HG03103 (cell line): ENCODE measurements around the gene CDK5RAP2.
"Not testable (repeated sequence)": the region's sequence is repeated elsewhere in the genome, so short reads cannot be mapped to it uniquely, and the experiment has no call there.

Experiments
- ATAC-seq: cut with Tn5 transposase; IDR thresholded peaks from one replicate; pipeline ENCODE4 v1.9.1; 2021; ENCODE audit warnings: low read depth; ENCODE audit not compliant: unreplicated experiment

Gene CDK5RAP2

GRCh38 chr9:120555839-120556238, 24.1 kb downstream of the CDK5RAP2 start:
- ATAC-seq, result no peak

DNA sequence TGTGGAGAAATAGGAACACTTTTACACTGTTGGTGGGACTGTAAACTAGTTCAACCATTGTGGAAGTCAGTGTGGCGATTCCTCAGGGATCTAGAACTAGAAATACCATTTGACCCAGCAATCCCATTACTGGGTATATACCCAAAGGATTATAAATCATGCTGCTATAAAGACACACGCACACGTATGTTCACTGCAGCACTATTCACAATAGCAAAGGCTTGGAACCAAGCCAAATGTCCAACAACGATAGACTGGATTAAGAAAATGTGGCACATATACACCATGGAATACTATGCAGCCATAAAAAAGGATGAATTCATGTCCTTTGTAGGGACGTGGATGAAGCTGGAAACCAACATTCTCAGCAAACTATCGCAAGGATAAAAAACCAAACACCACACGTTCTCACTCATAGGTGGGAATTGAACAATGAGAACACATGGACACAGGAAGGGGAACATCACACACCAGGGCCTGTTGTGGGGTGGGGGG, 27.7 kb downstream of the CDK5RAP2 start:
- ATAC-seq, result not testable (repeated sequence)

GRCh38 chr9:120545701-120546550, 34.0 kb downstream of the CDK5RAP2 start:
- no peak for ATAC-seq

- no peak for ATAC-seq
Measured at GRCh38 chr9:120544441-120544840, 35.5 kb downstream of the CDK5RAP2 start.

GRCh38 chr9:120542701-120543490, 37.1 kb downstream of the CDK5RAP2 start:
- no peak for ATAC-seq

DNA sequence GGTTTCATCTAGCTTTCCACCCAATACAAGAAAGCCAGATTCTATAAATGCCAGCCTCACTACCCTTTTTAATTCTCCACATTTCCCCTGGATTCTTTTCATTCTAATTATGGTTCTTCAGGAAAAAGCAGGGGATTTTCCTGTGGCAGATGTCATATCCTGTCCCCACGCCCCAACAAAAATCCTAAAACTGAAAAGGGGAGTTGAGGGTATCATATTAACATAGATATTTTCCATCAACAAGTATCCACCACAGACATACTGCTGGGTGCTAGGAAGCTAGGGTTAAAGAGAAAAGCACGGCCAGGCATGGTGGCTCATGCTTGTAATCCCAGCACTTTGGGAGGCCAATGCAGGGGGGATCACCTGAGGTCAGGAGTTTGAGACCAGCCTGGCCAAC, 38.0 kb downstream of the CDK5RAP2 start:
- ATAC-seq, result no peak

- no peak for ATAC-seq
Measured at GRCh38 chr9:120539951-120540350, 40.0 kb downstream of the CDK5RAP2 start.

GRCh38 chr9:120538339-120538738, 41.6 kb downstream of the CDK5RAP2 start:
- ATAC-seq, result no peak

GRCh38 chr9:120536949-120537640, 42.9 kb downstream of the CDK5RAP2 start:
- ATAC-seq, result no peak

DNA sequence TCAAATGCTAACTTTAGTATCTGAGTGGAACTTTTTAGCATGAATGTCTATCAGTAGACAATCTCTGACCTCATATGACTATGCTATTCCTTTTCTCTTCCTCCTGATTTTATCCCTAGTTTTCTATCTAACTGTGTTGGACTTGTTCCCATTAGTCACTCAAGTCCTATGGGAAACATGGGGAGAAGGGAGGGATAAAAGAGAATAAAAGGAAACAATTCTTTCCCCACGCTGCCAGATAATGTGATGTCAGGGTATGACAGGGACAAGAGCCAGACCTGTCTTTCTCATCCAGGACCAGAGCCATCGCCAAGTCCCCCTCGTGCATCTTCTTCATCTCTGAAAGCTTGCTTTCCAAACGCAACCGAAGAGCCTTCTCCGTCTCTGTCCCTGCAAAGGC, 43.9 kb downstream of the CDK5RAP2 start:
- no peak for ATAC-seq

- ATAC-seq, result no peak
Measured at GRCh38 chr9:120534266-120534665, 45.7 kb downstream of the CDK5RAP2 start.

GRCh38 chr9:120532891-120533290, 47.1 kb downstream of the CDK5RAP2 start:
- ATAC-seq, result no peak

GRCh38 chr9:120532475-120532874, 47.5 kb downstream of the CDK5RAP2 start:
- ATAC-seq, result no peak

- no peak for ATAC-seq
Measured at GRCh38 chr9:120531683-120532300, 48.2 kb downstream of the CDK5RAP2 start.

- not testable (repeated sequence) for ATAC-seq
Measured at GRCh38 chr9:120530220-120530832, 49.6 kb downstream of the CDK5RAP2 start.

GRCh38 chr9:120528829-120529228, 51.1 kb downstream of the CDK5RAP2 start:
- ATAC-seq, result no peak

DNA sequence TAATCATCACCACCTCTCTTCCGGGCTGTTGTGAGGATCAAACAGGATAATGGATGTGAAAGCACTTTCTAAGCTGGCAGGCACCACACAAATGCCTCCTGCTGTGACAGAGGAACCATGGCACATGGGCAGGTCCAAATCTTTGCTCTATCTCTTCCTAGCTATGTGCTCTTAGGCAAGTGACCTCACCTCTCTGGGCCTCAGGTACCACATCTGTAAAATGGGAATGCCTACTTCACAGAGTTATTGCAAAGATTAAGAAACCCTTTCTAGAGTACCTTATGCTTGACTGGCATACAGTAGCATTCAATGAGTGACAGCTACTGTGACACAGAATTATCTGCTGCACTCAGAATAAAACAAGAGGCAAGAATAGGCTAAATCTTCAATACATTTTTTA, 51.6 kb downstream of the CDK5RAP2 start:
- ATAC-seq, result no peak

- no peak for ATAC-seq
Measured at GRCh38 chr9:120526534-120526933, 53.4 kb downstream of the CDK5RAP2 start.

- no peak for ATAC-seq
Measured at GRCh38 chr9:120524863-120525262, 55.1 kb downstream of the CDK5RAP2 start.

GRCh38 chr9:120524038-120524437, 55.9 kb downstream of the CDK5RAP2 start:
- no peak for ATAC-seq
